GM12878 (cell line): ENCODE measurements around the gene BCORL1. TPM values are rescaled to one million over a fixed set of nuclear protein-coding genes. Genes with fewer than 3 reads are reported as not detected.
A peak's percentile ranks its signal among the peaks of the same experiment; 100 is the strongest.

Experiments
- ATAC-seq: fragments of 200-7000 bp; cut with Tn5 transposase; 3 replicates; pipeline ENCODE4 v1.9.1; 2020; ENCODE audit warnings: mild to moderate bottlenecking, moderate library complexity
- BruUV-seq: library from RNA; stranded (reverse); fragments of 400-500 nt; replicated peaks from 2 replicates; lab custom pipeline; 2021; lab: Mats Ljungman, UMichigan
- CTCF ChIA-PET: fragments of 300-600 bp; sonication (Branson Sonifier 250); formaldehyde crosslinking; extraction: SDS; loops from one replicate; lab custom pipeline; 2021; ENCODE audit warnings: inconsistent platforms; lab: Yijun Ruan, JAX
- POLR2A ChIA-PET: fragments of 350-600 bp; formaldehyde crosslinking; extraction: SDS; loops from one replicate; lab custom pipeline; 2021; ENCODE audit warnings: inconsistent platforms; lab: Charles Lee
- RAD21 ChIA-PET: fragments of 300-600 bp; sonication (Branson Sonifier 250); formaldehyde crosslinking; loops from one replicate; lab custom pipeline; 2023; ENCODE audit warnings: antibody characterized with exemption; ENCODE audit not compliant: unreplicated experiment; lab: Charles Lee
- SMC1A ChIA-PET: fragments of 300-600 bp; sonication (Branson Sonifier 250); formaldehyde crosslinking; loops from one replicate; lab custom pipeline; 2023; ENCODE audit not compliant: unreplicated experiment, uncharacterized antibody; lab: Charles Lee
- DNase-seq: peaks from one replicate; pipeline ENCODE4 v3.0.0-alpha.2; 2011; ENCODE audit warnings: low read depth, low spot score
- FAIRE-seq: peaks from 3 replicates; lab custom pipeline; 2011; peaks lifted over from hg19 to GRCh38; lab: Jason Lieb, UNC
- H2AFZ ChIP-seq: 2 replicates; pipeline ENCODE4 v1.6.0; 2011; ENCODE audit warnings: low read depth, low read length, control low read depth; ENCODE audit not compliant: control insufficient read depth
- H3K27ac ChIP-seq: 2 replicates; pipeline ENCODE4 v1.5.1; 2011; ENCODE audit warnings: control low read depth; ENCODE audit not compliant: control insufficient read depth, insufficient read depth
- H3K27me3 ChIP-seq, 2 experiments: replicated peaks in 1 of 2; 2 replicates each; pipeline versions ENCODE4 v1.6.0 to v1.6.1; 2011; ENCODE audit warnings: low read length in 1 of 2; ENCODE audit not compliant: control insufficient read depth in 2 of 2, insufficient read depth in 2 of 2
- H3K36me3 ChIP-seq, 2 experiments: 2 replicates each; pipeline ENCODE4 v1.5.1; 2011; ENCODE audit warnings: low read length in 1 of 2; ENCODE audit not compliant: control insufficient read depth in 2 of 2, insufficient read depth in 2 of 2
- H3K4me1 ChIP-seq: 2 replicates; pipeline ENCODE4 v1.6.1; 2011; ENCODE audit warnings: mild to moderate bottlenecking, low read length, moderate library complexity, mixed read lengths; ENCODE audit not compliant: control insufficient read depth, insufficient read depth
- H3K4me2 ChIP-seq: 2 replicates; pipeline ENCODE4 v1.6.0; 2011; ENCODE audit warnings: control low read depth; ENCODE audit not compliant: control insufficient read depth, insufficient read depth
- H3K4me3 ChIP-seq: fragments of 200-600 bp; sonication (generic); 2 replicates; pipeline ENCODE4 v1.5.1; 2016
- H3K79me2 ChIP-seq: 2 replicates; pipeline ENCODE4 v1.6.0; 2011; ENCODE audit warnings: low read length; ENCODE audit not compliant: control insufficient read depth, insufficient read depth
- H3K9ac ChIP-seq: 2 replicates; pipeline ENCODE4 v1.8.0; 2011; ENCODE audit warnings: low read length, control low read depth, mixed read lengths; ENCODE audit not compliant: control insufficient read depth, insufficient read depth
- H3K9me3 ChIP-seq: replicated peaks from 3 replicates; pipeline ENCODE4 v1.5.1; 2011; ENCODE audit warnings: mild to moderate bottlenecking, low read length; ENCODE audit not compliant: control insufficient read depth, insufficient read depth
- H4K20me1 ChIP-seq: 2 replicates; pipeline ENCODE4 v1.6.0; 2011; ENCODE audit not compliant: control insufficient read depth, insufficient read depth
- ATF7 ChIP-seq: fragments of 450-650 bp; IDR thresholded peaks from 2 replicates; pipeline ENCODE4 v1.6.1; 2016; ENCODE audit warnings: low read depth, mild to moderate bottlenecking
- CBX3 ChIP-seq: fragments of 200-600 bp; sonication (generic); IDR thresholded peaks from 2 replicates; pipeline ENCODE4 v1.6.1; 2016; ENCODE audit warnings: low read depth, borderline replicate concordance
- HDAC2 ChIP-seq: fragments of 200-600 bp; sonication (generic); IDR thresholded peaks from 2 replicates; pipeline ENCODE4 v1.6.1; 2017
- NFXL1 ChIP-seq: fragments of 450-650 bp; IDR thresholded peaks from 2 replicates; pipeline ENCODE4 v1.6.1; 2017; ENCODE audit warnings: antibody characterized with exemption, mild to moderate bottlenecking, borderline replicate concordance
- SIX5 ChIP-seq: IDR thresholded peaks from 2 replicates; pipeline ENCODE4 v1.6.1; 2011; ENCODE audit warnings: mild to moderate bottlenecking, low read depth, low read length, moderate library complexity; ENCODE audit not compliant: severe bottlenecking
- SP1 ChIP-seq: IDR thresholded peaks from one replicate; pipeline ENCODE4 v1.6.1; 2011; ENCODE audit warnings: low read depth, low read length
- YBX1 ChIP-seq: fragments of 450-650 bp; IDR thresholded peaks from 2 replicates; pipeline ENCODE4 v1.6.1; 2016; ENCODE audit warnings: antibody characterized with exemption
- ZNF274 ChIP-seq: IDR thresholded peaks from one replicate; pipeline ENCODE4 v1.8.0; 2011; ENCODE audit not compliant: insufficient read length, insufficient read depth
- ZSCAN29 ChIP-seq: fragments of 450-650 bp; IDR thresholded peaks from 2 replicates; pipeline ENCODE4 v1.6.1; 2017; ENCODE audit warnings: mild to moderate bottlenecking, moderate library complexity
- WGBS: methylation state at CpG from one replicate; pipeline ENCODE4 v1.1.6; 2016; ENCODE audit warnings: low lambda C conversion rate; ENCODE audit not compliant: insufficient replicate concordance, insufficient coverage; ENCODE audit errors: missing lambda C conversion rate; 5-methylcytosine and 5-hydroxymethylcytosine counted together
- in situ Hi-C: fragments of 300-500 bp; cut with MboI; formaldehyde crosslinking; loops from 9 replicates; pipeline ENCODE4 v1.14.3; 2018; ENCODE audit warnings: mixed read lengths
- intact Hi-C: fragments of 100-400 bp; cut with micrococcal nuclease; formaldehyde crosslinking; loops from one replicate; pipeline ENCODE4 v1.14.2; 2022; ENCODE audit not compliant: unreplicated experiment
- polyA plus RNA-seq, 11 experiments: library from polyadenylated mRNA; depleted of rRNA in 4 of 11; unstranded in 6 of 11; stranded (reverse) in 5 of 11; fragments of >200 nt; fragmentation: Nextera tagmentation in 4 of 11; fragmentation: Illumina TruSeq in 1 of 11; extraction: Ambion mirVana in 4 of 11; extraction: Trizol in 1 of 11; gene quantifications; 1 replicate in 1 of 11; 2 replicates in 10 of 11; pipeline versions ENCODE4 v1.2.1 to v1.2.3, GENCODE V29; 2011 to 2016; ENCODE audit warnings: inconsistent platforms in 2 of 11, missing spikeins in 2 of 11, low read depth in 1 of 11
- total RNA-seq, 4 experiments: library from RNA; depleted of rRNA in 3 of 4; stranded (reverse); fragments of >200 nt in 3 of 4; fragmentation: Illumina TruSeq in 1 of 4; extraction: Trizol in 1 of 4; gene quantifications; 2 replicates each; pipeline versions ENCODE4 v1.2.1 to v1.2.3, GENCODE V29; 2013 to 2021
- TF ChIP-seq, protein P1 (sequence below): IDR thresholded peaks from 2 replicates; pipeline ENCODE4 v1.6.1; 2011; ENCODE audit warnings: low read depth, low read length, improper control_type of control experiment, borderline replicate concordance
- TF ChIP-seq, protein P2 (sequence below): fragments of 450-650 bp; IDR thresholded peaks from 2 replicates; pipeline ENCODE4 v1.6.1; 2016; ENCODE audit warnings: mild to moderate bottlenecking
- TF ChIP-seq, protein P3 (sequence below): fragments of 450-650 bp; IDR thresholded peaks from 2 replicates; pipeline ENCODE4 v1.6.1; 2018; ENCODE audit warnings: borderline replicate concordance, mild to moderate bottlenecking; ENCODE audit not compliant: partially characterized antibody

Gene BCORL1
- total and polyA plus RNA-seq, 10 of the 15 experiments (the other 5 are each of a cell fraction or from before 2014, with no cell fraction given): 0.16 to 7.2 (median 0.94) TPM

DNA sequence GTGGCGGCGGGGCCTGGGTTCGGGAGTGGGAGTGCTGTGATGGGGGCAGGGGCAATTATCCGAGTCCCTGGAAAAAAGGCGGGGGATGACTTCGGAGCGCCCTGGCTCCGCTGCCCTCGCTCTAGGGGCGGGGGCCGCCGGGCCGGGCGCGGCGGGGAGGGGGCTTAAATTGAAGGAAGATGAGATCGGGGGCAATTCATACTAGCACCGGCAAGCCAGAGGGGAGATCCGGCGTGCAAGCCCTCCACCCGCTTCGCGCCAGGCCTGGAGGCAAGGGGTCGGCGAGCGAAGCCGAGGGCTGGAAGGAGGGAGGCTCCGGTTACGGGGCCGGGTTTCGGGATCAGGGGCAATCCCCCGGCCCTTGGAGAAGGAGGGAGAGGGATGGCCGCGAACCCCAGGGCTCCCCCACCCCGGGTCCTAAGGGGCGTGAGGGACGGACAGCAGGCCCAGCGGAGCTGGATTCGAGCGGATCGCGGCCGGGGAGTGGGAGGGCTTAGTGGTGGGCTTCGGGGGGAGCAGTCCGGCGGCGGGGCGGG lies 1.2 kb downstream of the BCORL1 start:
- FAIRE-seq: no peak
- Histone ChIP-seq H3K79me2 (no peaks in the 10 kb centered on the region), H3K9ac (no peak overlapping the region; the same call in 1 of the 2 replicates), H2AFZ (peak overlapping the region; percentile 44), H3K27ac (no peak overlapping the region), H3K27me3 (no peaks in the 10 kb centered on the region), H3K4me3 (no peak overlapping the region), H3K4me1 (peaks cover 5% of the 10 kb centered on the region; the same call in 1 of the 2 replicates), H3K9me3 (no peaks in the 10 kb centered on the region; the same call in 2 of the 3 replicates), H3K36me3 (no peaks in the 10 kb centered on the region), H4K20me1 (no peaks in the 10 kb centered on the region), H3K4me2 (no peak overlapping the region; the same call in 1 of the 2 replicates)
- ChIA-PET POLR2A (no interaction called here), CTCF (no interaction called here), RAD21 (no interaction called here), SMC1A (no interaction called here)
- intact Hi-C loops: loop anchor here (2.0 kb wide), 2 partner anchors 23 to 41 kb away; no protein-coding TSS in a partner anchor
- TF ChIP-seq ATF7: no peak
- no peak for TF ChIP-seq ZNF274
- TF ChIP-seq, protein P1, sequence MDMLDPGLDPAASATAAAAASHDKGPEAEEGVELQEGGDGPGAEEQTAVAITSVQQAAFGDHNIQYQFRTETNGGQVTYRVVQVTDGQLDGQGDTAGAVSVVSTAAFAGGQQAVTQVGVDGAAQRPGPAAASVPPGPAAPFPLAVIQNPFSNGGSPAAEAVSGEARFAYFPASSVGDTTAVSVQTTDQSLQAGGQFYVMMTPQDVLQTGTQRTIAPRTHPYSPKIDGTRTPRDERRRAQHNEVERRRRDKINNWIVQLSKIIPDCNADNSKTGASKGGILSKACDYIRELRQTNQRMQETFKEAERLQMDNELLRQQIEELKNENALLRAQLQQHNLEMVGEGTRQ: no peak
- no peak for TF ChIP-seq SIX5
- TF ChIP-seq, protein P2, sequence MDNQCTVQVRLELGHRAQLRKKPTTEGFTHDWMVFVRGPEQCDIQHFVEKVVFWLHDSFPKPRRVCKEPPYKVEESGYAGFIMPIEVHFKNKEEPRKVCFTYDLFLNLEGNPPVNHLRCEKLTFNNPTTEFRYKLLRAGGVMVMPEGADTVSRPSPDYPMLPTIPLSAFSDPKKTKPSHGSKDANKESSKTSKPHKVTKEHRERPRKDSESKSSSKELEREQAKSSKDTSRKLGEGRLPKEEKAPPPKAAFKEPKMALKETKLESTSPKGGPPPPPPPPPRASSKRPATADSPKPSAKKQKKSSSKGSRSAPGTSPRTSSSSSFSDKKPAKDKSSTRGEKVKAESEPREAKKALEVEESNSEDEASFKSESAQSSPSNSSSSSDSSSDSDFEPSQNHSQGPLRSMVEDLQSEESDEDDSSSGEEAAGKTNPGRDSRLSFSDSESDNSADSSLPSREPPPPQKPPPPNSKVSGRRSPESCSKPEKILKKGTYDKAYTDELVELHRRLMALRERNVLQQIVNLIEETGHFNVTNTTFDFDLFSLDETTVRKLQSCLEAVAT: no peak
- TF ChIP-seq NFXL1: no peak
- TF ChIP-seq CBX3: no peak
- TF ChIP-seq SP1: no peak
- no peak for TF ChIP-seq HDAC2
- TF ChIP-seq, protein P3, sequence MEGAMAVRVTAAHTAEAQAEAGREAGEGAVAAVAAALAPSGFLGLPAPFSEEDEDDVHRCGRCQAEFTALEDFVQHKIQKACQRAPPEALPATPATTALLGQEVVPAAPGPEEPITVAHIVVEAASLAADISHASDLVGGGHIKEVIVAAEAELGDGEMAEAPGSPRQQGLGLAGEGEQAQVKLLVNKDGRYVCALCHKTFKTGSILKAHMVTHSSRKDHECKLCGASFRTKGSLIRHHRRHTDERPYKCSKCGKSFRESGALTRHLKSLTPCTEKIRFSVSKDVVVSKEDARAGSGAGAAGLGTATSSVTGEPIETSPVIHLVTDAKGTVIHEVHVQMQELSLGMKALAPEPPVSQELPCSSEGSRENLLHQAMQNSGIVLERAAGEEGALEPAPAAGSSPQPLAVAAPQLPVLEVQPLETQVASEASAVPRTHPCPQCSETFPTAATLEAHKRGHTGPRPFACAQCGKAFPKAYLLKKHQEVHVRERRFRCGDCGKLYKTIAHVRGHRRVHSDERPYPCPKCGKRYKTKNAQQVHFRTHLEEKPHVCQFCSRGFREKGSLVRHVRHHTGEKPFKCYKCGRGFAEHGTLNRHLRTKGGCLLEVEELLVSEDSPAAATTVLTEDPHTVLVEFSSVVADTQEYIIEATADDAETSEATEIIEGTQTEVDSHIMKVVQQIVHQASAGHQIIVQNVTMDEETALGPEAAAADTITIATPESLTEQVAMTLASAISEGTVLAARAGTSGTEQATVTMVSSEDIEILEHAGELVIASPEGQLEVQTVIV: no peak
- no peak for TF ChIP-seq ZSCAN29
- no peak for TF ChIP-seq YBX1
- ATAC-seq: no peak
- in situ Hi-C loops: no loop called here
- no TSS peak for BruUV-seq
- WGBS: 47% methylated on average over 16 of the region's 48 CpGs
- no peak for DNase-seq
